Left ventricle myocardium superior (tissue), 1 donor: ENCODE results near the gene DCDC2C. TPM values are rescaled to one million over a fixed set of nuclear protein-coding genes. Genes with fewer than 3 reads are reported as not detected.

Source experiments
- ATAC-seq: fragments of 200-7000 bp; cut with Tn5 transposase; one replicate; pipeline ENCODE4 v1.9.1; 2020; ENCODE audit warnings: mild to moderate bottlenecking, moderate library complexity
- DNase-seq: peaks from one replicate; pipeline ENCODE4 v3.0.0-alpha.2; 2020
- intact Hi-C: fragments of 100-400 bp; cut with micrococcal nuclease; formaldehyde crosslinking; loops from one replicate; pipeline ENCODE4 v1.11.0; 2022
- total RNA-seq: library from RNA; stranded (reverse); fragmentation: NEBNext Ultra II Directional; extraction: Animal tissue kit (Norgen Biotek cat#: 25700); gene quantifications from one replicate; pipeline ENCODE4 v1.2.1, GENCODE V29; 2021
- donor health status: DM: no; HTN: yes; CAD: no; lungs with severe emphysema.

The DCDC2C gene
- total RNA-seq, 1 donor from 2014 or later = not detected

- ATAC-seq = no peak
- intact Hi-C loops = no loop called here
- DNase-seq = no peak
These were observed 1.3 kb downstream of the DCDC2C start for GRCh38 chr2:3704692-3705091.

- intact Hi-C loops = no loop called here
- DNase-seq = no peak
- ATAC-seq = no peak
These were observed 2.4 kb downstream of the DCDC2C start for GRCh38 chr2:3705782-3706181.

- intact Hi-C loops = no loop called here
- no peak for DNase-seq
- no peak for ATAC-seq
These were observed 3.5 kb downstream of the DCDC2C start for GRCh38 chr2:3706892-3707291.

GRCh38 chr2:3708576-3708975 is 5.2 kb downstream of the DCDC2C start:
- DNase-seq (no peak), ATAC-seq (no peak)
- intact Hi-C loops = no loop called here

GRCh38 chr2:3709225-3709624 is 5.8 kb downstream of the DCDC2C start:
- intact Hi-C loops = no loop called here
- no peak for DNase-seq
- no peak for ATAC-seq

GRCh38 chr2:3712424-3712823 is 9.0 kb downstream of the DCDC2C start:
- ATAC-seq = no peak
- DNase-seq = no peak
- intact Hi-C loops = no loop called here

- no peak for ATAC-seq
- intact Hi-C loops = no loop called here
- DNase-seq = no peak
These were observed 9.6 kb downstream of the DCDC2C start for GRCh38 chr2:3712831-3713503.

- ATAC-seq (no peak), DNase-seq (no peak)
- intact Hi-C loops = no loop called here
These were observed 15.3 kb downstream of the DCDC2C start for GRCh38 chr2:3718679-3719078.

- DNase-seq (no peak), ATAC-seq (no peak)
- intact Hi-C loops = no loop called here
These were observed 21.6 kb downstream of the DCDC2C start for GRCh38 chr2:3725002-3725401.

- intact Hi-C loops = no loop called here
- no peak for ATAC-seq
- DNase-seq = no peak
These were observed 22.3 kb downstream of the DCDC2C start for GRCh38 chr2:3725458-3726250.

- no peak for DNase-seq
- ATAC-seq = no peak
- intact Hi-C loops = no loop called here
These were observed 23.1 kb downstream of the DCDC2C start for GRCh38 chr2:3726511-3726910.

GRCh38 chr2:3727397-3728045 is 24.1 kb downstream of the DCDC2C start:
- intact Hi-C loops = no loop called here
- no peak for ATAC-seq
- no peak for DNase-seq

GRCh38 chr2:3728104-3729054 is 25.0 kb downstream of the DCDC2C start:
- ATAC-seq = no peak
- DNase-seq = no peak
- intact Hi-C loops = no loop called here

GRCh38 chr2:3729055-3729448 is 25.7 kb downstream of the DCDC2C start:
- no peak for DNase-seq
- no peak for ATAC-seq
- intact Hi-C loops = no loop called here

GRCh38 chr2:3729786-3730185 is 26.4 kb downstream of the DCDC2C start:
- ATAC-seq (no peak), DNase-seq (no peak)
- intact Hi-C loops = no loop called here

GRCh38 chr2:3730646-3731045 is 27.3 kb downstream of the DCDC2C start:
- ATAC-seq (no peak), DNase-seq (no peak)
- intact Hi-C loops = no loop called here

- intact Hi-C loops = no loop called here
- no peak for ATAC-seq
- DNase-seq = no peak
These were observed 28.5 kb downstream of the DCDC2C start for GRCh38 chr2:3731829-3732228.

GRCh38 chr2:3736112-3736511 is 32.7 kb downstream of the DCDC2C start:
- intact Hi-C loops = no loop called here
- DNase-seq (no peak), ATAC-seq (no peak)

GRCh38 chr2:3737128-3737527 is 33.8 kb downstream of the DCDC2C start:
- intact Hi-C loops = no loop called here
- no peak for ATAC-seq
- DNase-seq = no peak
